Measurements from ENCODE around the gene GPC5. TPM values are rescaled to one million over a fixed set of nuclear protein-coding genes. Genes with fewer than 3 reads are reported as not detected.

Gene GPC5
- total RNA-seq, 4 donors from 2014 or later: not detected

DNA sequence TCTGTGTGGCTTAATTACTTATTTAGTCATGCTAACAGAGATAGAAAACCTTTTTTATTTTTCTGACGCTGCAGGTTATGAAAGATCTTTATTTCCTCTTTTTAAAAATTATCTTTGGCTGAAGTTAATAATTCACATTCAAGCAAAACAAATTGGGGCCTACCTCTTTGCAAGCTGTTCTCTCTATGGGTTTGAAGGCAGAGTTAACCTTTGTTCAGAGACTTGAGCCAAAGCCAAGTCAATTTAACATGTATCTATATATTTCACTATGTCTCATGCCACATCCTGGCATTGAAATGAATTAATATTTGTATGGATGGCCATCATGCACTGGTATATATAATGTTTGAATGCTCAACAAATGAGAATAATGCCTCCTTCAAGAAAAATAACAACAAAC lies 1150.9 kb downstream of the GPC5 start:
- no peak for DNase-seq
- no peak for ATAC-seq
- intact Hi-C loops (cut with DNase I; ENCODE audit: low total_unique reads): no loop called here
- no peaks in the 10 kb centered on the region for H3K9me3 ChIP-seq
- no peaks in the 10 kb centered on the region for H3K27me3 ChIP-seq
- H3K4me3 ChIP-seq: no peak overlapping the region
- H3K4me1 ChIP-seq: no peaks in the 10 kb centered on the region
- no peaks in the 10 kb centered on the region for H3K36me3 ChIP-seq
- TF ChIP-seq POLR2A (IDR thresholded peaks at IDR 0.05): no peak
- H3K27ac ChIP-seq: no peak overlapping the region
- in situ Hi-C loops (cut with MboI; ENCODE audit: low sequenced_read_pairs in 4 of 4): no loop called here

DNA sequence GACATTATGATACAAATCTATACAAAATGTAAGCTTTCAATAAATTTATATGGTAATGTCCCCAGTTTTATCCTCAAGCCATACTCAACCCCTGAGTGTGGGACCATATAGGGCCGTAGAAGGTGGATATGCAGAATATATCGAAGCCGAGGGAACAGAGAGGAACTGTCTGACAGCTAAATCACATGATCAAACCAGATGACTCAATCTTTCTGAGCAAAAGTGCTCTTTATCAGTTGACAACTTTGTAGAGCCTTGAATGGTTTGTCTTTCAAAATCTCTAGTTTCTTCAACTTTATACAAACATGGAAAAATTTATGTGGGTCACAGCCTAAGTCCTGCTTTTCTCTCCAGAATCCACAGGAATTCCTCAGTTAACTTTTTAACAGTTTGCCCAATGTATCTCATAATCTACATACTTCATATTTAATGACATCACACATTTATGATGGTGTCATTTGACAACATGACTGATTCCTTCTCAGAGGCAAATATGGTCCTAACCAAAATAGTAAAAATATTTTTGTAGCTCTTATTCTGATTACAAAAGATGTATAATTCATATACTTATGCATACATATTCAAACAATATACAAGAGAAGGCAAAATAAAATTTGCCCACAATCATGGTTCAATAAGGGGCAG lies 1155.2 kb downstream of the GPC5 start:
- intact Hi-C loops (cut with DNase I; ENCODE audit: low total_unique reads): no loop called here
- H3K9me3 ChIP-seq: no peaks in the 10 kb centered on the region

DNA sequence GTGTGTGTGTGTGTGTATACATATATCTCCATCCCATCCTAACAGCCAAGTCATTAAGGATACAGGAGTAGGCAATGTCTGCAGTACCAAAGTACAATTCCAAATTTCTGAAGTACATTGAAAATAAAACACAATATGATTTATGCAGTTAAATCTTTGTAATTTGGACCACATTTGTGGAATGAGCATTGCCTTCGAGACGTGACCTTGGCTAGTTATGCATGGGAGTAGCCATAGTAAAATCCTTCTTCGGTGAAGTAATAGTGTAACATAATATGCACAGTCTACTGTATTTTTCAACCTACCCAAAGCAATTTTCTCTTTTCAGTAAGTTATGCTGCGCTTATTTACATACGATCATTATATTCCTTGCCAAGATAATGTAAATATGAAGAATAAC lies 1162.5 kb downstream of the GPC5 start:
- in situ Hi-C loops (cut with MboI; ENCODE audit: low sequenced_read_pairs in 4 of 4) (no loop called here), intact Hi-C loops (cut with DNase I; ENCODE audit: low total_unique reads) (no loop called here)
- H3K27me3 ChIP-seq: no peaks in the 10 kb centered on the region
- no peak overlapping the region for H3K27ac ChIP-seq
- TF ChIP-seq POLR2A (IDR thresholded peaks at IDR 0.05): no peak
- TF ChIP-seq, protein P1, sequence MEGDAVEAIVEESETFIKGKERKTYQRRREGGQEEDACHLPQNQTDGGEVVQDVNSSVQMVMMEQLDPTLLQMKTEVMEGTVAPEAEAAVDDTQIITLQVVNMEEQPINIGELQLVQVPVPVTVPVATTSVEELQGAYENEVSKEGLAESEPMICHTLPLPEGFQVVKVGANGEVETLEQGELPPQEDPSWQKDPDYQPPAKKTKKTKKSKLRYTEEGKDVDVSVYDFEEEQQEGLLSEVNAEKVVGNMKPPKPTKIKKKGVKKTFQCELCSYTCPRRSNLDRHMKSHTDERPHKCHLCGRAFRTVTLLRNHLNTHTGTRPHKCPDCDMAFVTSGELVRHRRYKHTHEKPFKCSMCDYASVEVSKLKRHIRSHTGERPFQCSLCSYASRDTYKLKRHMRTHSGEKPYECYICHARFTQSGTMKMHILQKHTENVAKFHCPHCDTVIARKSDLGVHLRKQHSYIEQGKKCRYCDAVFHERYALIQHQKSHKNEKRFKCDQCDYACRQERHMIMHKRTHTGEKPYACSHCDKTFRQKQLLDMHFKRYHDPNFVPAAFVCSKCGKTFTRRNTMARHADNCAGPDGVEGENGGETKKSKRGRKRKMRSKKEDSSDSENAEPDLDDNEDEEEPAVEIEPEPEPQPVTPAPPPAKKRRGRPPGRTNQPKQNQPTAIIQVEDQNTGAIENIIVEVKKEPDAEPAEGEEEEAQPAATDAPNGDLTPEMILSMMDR (IDR thresholded peaks at IDR 0.05 in 4 of 5, conservative IDR thresholded peaks at IDR 0.05 in 1 of 5): no peak
- H3K9me3 ChIP-seq: no peaks in the 10 kb centered on the region
- ATAC-seq (no peak), DNase-seq (no peak)
- H3K4me3 ChIP-seq: no peak overlapping the region
- no peaks in the 10 kb centered on the region for H3K36me3 ChIP-seq
- no peaks in the 10 kb centered on the region for H3K4me1 ChIP-seq

More for the DNA sequence above, 1155.2 kb downstream of the GPC5 start:
- no peaks in the 10 kb centered on the region for H3K27me3 ChIP-seq
- no peaks in the 10 kb centered on the region for H3K4me1 ChIP-seq
- H3K36me3 ChIP-seq: no peaks in the 10 kb centered on the region
- ATAC-seq (no peak), DNase-seq (no peak)
- H3K4me3 ChIP-seq: no peak overlapping the region
- no peak overlapping the region for H3K27ac ChIP-seq
- no peak for TF ChIP-seq POLR2A (IDR thresholded peaks at IDR 0.05)
- TF ChIP-seq, protein P1 (IDR thresholded peaks at IDR 0.05 in 4 of 5, conservative IDR thresholded peaks at IDR 0.05 in 1 of 5): no peak
- in situ Hi-C loops (cut with MboI; ENCODE audit: low sequenced_read_pairs in 4 of 4): no loop called here

DNA sequence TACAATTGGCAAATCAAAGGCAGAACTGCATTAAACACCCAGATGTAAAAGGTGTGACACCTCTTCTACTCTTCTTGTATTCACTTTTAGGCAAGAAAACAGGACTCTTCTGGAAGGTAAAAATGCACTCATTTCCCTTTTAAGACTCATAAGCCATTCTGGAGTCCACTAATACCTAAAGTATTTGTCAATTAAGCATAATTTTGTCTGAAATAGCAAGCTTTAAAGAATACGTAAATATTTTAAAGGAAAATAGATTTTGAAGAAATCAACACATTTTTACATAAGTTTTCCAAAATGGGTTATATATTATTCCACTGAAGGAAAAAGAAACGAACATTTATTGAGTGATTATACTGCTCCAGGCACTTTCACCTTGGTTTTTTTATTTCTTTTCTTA lies 1166.5 kb downstream of the GPC5 start:
- Histone ChIP-seq H3K27ac (no peak overlapping the region), H3K9me3 (no peaks in the 10 kb centered on the region), H3K4me1 (no peaks in the 10 kb centered on the region), H3K36me3 (no peaks in the 10 kb centered on the region), H3K27me3 (no peaks in the 10 kb centered on the region), H3K4me3 (no peak overlapping the region)
- TF ChIP-seq POLR2A (IDR thresholded peaks at IDR 0.05): no peak
- TF ChIP-seq, protein P1 (IDR thresholded peaks at IDR 0.05 in 4 of 5, conservative IDR thresholded peaks at IDR 0.05 in 1 of 5): no peak
- intact Hi-C loops (cut with DNase I; ENCODE audit: low total_unique reads) (no loop called here), in situ Hi-C loops (cut with MboI; ENCODE audit: low sequenced_read_pairs in 4 of 4) (no loop called here)
- no peak for DNase-seq
- no peak for ATAC-seq

DNA sequence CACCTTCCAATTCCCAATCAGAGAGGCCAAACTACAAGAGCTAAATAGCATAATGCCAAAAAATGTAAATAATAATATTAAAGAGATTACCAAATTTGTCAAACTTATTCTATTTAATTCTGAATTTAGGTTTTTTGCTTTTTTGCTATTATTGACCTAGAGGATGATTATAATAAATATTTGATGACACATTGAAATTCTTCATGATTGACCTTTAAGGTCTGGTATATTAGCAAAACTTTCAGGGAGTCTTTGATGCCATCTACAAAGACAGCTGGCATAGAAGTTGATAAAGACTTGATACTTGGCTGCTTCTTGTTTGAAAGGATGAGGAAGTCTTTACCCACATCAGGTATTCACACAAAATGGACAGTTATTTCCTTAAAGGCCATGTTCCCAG lies 1168.3 kb downstream of the GPC5 start:
- no peak overlapping the region for H3K4me3 ChIP-seq
- no peak overlapping the region for H3K27ac ChIP-seq
- in situ Hi-C loops (cut with MboI; ENCODE audit: low sequenced_read_pairs in 4 of 4) (no loop called here), intact Hi-C loops (cut with DNase I; ENCODE audit: low total_unique reads) (no loop called here)
- H3K27me3 ChIP-seq: no peaks in the 10 kb centered on the region
- no peaks in the 10 kb centered on the region for H3K36me3 ChIP-seq
- no peaks in the 10 kb centered on the region for H3K4me1 ChIP-seq
- TF ChIP-seq, protein P1 (IDR thresholded peaks at IDR 0.05 in 4 of 5, conservative IDR thresholded peaks at IDR 0.05 in 1 of 5): no peak
- no peak for TF ChIP-seq POLR2A (IDR thresholded peaks at IDR 0.05)
- DNase-seq: no peak
- H3K9me3 ChIP-seq: no peaks in the 10 kb centered on the region
- ATAC-seq: no peak

Data from gastrocnemius medialis (tissue), 4 donors.